DOHH2 (cell line): ENCODE results near the gene NAV2.

Experiments
- H3F3A ChIP-seq: fragments of 200-600 bp; sonication (generic), shearing (Covaris generic); 2 replicates; pipeline ENCODE4 v1.6.0; 2016; ENCODE audit warnings: antibody characterized with exemption, mild to moderate bottlenecking; ENCODE audit not compliant: control insufficient read depth, insufficient read depth
- H3K27ac ChIP-seq: fragments of 200-600 bp; sonication (generic); 2 replicates; pipeline ENCODE4 v1.5.1; 2014; ENCODE audit warnings: low read depth, mild to moderate bottlenecking, low read length, moderate library complexity
- H3K27me3 ChIP-seq: fragments of 200-600 bp; sonication (generic); 2 replicates; pipeline ENCODE4 v1.6.1; 2014; ENCODE audit warnings: mild to moderate bottlenecking, low read length, mixed read lengths; ENCODE audit not compliant: control insufficient read depth
- H3K36me3 ChIP-seq: fragments of 200-600 bp; sonication (generic); 2 replicates; pipeline ENCODE4 v1.6.1; 2014; ENCODE audit warnings: mild to moderate bottlenecking, low read length, moderate library complexity, mixed read lengths; ENCODE audit not compliant: control insufficient read depth
- H3K4me1 ChIP-seq: fragments of 200-600 bp; sonication (generic); 2 replicates; pipeline ENCODE4 v1.6.1; 2014; ENCODE audit warnings: mild to moderate bottlenecking, low read length, mixed read lengths; ENCODE audit not compliant: control insufficient read depth
- H3K4me2 ChIP-seq: fragments of 200-600 bp; sonication (generic); 2 replicates; pipeline ENCODE4 v1.6.0; 2014; ENCODE audit warnings: mild to moderate bottlenecking, low read length, moderate library complexity
- H3K4me3 ChIP-seq: fragments of 200-600 bp; sonication (generic); 2 replicates; pipeline ENCODE4 v1.5.1; 2014; ENCODE audit warnings: mild to moderate bottlenecking, low read length, mixed read lengths
- H3K79me2 ChIP-seq: fragments of 200-600 bp; sonication (generic); 2 replicates; pipeline ENCODE4 v1.6.1; 2014; ENCODE audit warnings: mild to moderate bottlenecking, low read length, mixed read lengths; ENCODE audit not compliant: control insufficient read depth
- H3K9me2 ChIP-seq: fragments of 200-600 bp; sonication (generic); replicated peaks from 2 replicates; pipeline ENCODE4 v1.6.1; 2014; ENCODE audit warnings: mild to moderate bottlenecking, low read length, mixed read lengths; ENCODE audit not compliant: control insufficient read depth
- H3K9me3 ChIP-seq: fragments of 200-600 bp; sonication (generic); 2 replicates; pipeline ENCODE4 v1.6.1; 2014; ENCODE audit warnings: antibody characterized with exemption, low read length, mixed read lengths; ENCODE audit not compliant: control insufficient read depth, insufficient read depth
- H4K20me1 ChIP-seq: fragments of 200-600 bp; sonication (generic); 2 replicates; pipeline ENCODE4 v1.6.0; 2014; ENCODE audit warnings: low read depth, mild to moderate bottlenecking, antibody characterized with exemption, low read length, moderate library complexity; ENCODE audit not compliant: control insufficient read depth, insufficient read depth
- EZH2phosphoT487 ChIP-seq: fragments of 200-600 bp; sonication (generic); IDR thresholded peaks from 2 replicates; pipeline ENCODE4 v1.6.1; 2017; ENCODE audit warnings: borderline replicate concordance, mild to moderate bottlenecking, antibody characterized with exemption, low read length, moderate library complexity, mixed read lengths
- TF ChIP-seq, protein P1 (sequence below): fragments of 200-600 bp; sonication (generic); IDR thresholded peaks from one replicate; pipeline ENCODE4 v1.5.1; 2014; ENCODE audit warnings: antibody characterized with exemption, mild to moderate bottlenecking, low read depth, low read length; ENCODE audit not compliant: poor library complexity, severe bottlenecking

NAV2 gene

DNA sequence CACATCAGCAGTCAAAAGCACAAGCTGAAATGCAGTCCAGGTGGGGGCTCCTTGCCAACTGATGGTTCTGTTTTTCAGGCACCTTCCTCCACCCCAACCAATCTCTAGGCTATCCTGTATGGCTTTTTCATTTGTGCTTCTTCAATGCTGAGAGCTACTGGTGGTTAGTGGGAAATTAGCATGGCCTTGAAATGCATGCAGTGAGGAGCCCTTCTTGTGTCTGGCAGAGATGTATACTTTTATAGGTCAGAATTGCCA, 167.4 kb downstream of the NAV2 start:
- Histone ChIP-seq H3K4me1 (no peaks in the 10 kb centered on the region), H3K4me2 (no peak overlapping the region), H3K79me2 (no peaks in the 10 kb centered on the region), H3K36me3 (no peaks in the 10 kb centered on the region), H4K20me1 (no peaks in the 10 kb centered on the region), H3K27me3 (no peaks in the 10 kb centered on the region), H3K27ac (no peak overlapping the region), H3K4me3 (no peak overlapping the region), H3K9me3 (no peaks in the 10 kb centered on the region), H3K9me2 (no peaks in the 10 kb centered on the region), H3F3A (no peaks in the 10 kb centered on the region)
- no peak for TF ChIP-seq EZH2phosphoT487
- TF ChIP-seq, protein P1, sequence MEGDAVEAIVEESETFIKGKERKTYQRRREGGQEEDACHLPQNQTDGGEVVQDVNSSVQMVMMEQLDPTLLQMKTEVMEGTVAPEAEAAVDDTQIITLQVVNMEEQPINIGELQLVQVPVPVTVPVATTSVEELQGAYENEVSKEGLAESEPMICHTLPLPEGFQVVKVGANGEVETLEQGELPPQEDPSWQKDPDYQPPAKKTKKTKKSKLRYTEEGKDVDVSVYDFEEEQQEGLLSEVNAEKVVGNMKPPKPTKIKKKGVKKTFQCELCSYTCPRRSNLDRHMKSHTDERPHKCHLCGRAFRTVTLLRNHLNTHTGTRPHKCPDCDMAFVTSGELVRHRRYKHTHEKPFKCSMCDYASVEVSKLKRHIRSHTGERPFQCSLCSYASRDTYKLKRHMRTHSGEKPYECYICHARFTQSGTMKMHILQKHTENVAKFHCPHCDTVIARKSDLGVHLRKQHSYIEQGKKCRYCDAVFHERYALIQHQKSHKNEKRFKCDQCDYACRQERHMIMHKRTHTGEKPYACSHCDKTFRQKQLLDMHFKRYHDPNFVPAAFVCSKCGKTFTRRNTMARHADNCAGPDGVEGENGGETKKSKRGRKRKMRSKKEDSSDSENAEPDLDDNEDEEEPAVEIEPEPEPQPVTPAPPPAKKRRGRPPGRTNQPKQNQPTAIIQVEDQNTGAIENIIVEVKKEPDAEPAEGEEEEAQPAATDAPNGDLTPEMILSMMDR: no peak

- H3K27me3 ChIP-seq: no peaks in the 10 kb centered on the region
- no peaks in the 10 kb centered on the region for H3K9me3 ChIP-seq
- H3K9me2 ChIP-seq: no peaks in the 10 kb centered on the region
- H3K4me1 ChIP-seq: no peaks in the 10 kb centered on the region
- no peak for TF ChIP-seq EZH2phosphoT487
- H3K36me3 ChIP-seq: no peaks in the 10 kb centered on the region
- no peaks in the 10 kb centered on the region for H4K20me1 ChIP-seq
- H3K4me3 ChIP-seq: no peak overlapping the region
- H3K79me2 ChIP-seq: no peaks in the 10 kb centered on the region
- no peaks in the 10 kb centered on the region for H3F3A ChIP-seq
- no peak overlapping the region for H3K4me2 ChIP-seq
- no peak overlapping the region for H3K27ac ChIP-seq
Observed at GRCh38 chr11:19881177-19881576, 168.5 kb downstream of the NAV2 start.

DNA sequence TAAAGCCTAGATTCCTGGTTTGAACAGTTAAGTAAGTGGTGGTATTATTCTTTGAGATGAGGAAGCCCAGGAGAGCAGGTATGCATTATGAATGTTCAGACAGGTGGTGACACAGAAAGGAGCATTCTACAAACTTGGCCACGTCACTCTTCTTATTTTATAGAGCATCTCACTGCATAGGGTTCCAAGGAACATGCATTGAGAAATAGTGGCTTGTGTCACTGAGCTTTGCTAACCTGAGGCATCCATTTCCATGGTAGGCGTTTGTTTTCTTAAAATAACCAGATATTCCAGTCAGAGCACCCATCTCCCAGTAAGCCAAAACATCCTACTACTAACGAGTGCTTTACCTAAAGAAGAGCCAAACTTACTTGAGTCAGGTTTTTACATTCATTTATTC, 169.7 kb downstream of the NAV2 start:
- TF ChIP-seq, protein P1: no peak
- TF ChIP-seq EZH2phosphoT487: no peak
- no peaks in the 10 kb centered on the region for H3K79me2 ChIP-seq
- no peaks in the 10 kb centered on the region for H3K9me2 ChIP-seq
- no peak overlapping the region for H3K4me3 ChIP-seq
- H3F3A ChIP-seq: no peaks in the 10 kb centered on the region
- no peaks in the 10 kb centered on the region for H3K27me3 ChIP-seq
- H3K36me3 ChIP-seq: no peaks in the 10 kb centered on the region
- no peak overlapping the region for H3K27ac ChIP-seq
- H3K4me2 ChIP-seq: no peak overlapping the region
- H3K4me1 ChIP-seq: no peaks in the 10 kb centered on the region
- H4K20me1 ChIP-seq: no peaks in the 10 kb centered on the region
- no peaks in the 10 kb centered on the region for H3K9me3 ChIP-seq

- no peaks in the 10 kb centered on the region for H3K79me2 ChIP-seq
- H4K20me1 ChIP-seq: no peaks in the 10 kb centered on the region
- no peaks in the 10 kb centered on the region for H3K27me3 ChIP-seq
- TF ChIP-seq EZH2phosphoT487: no peak
- TF ChIP-seq, protein P1: no peak
- no peak overlapping the region for H3K4me2 ChIP-seq
- H3K36me3 ChIP-seq: no peaks in the 10 kb centered on the region
- no peaks in the 10 kb centered on the region for H3K9me3 ChIP-seq
- H3K27ac ChIP-seq: no peak overlapping the region
- no peaks in the 10 kb centered on the region for H3F3A ChIP-seq
- H3K4me1 ChIP-seq: no peaks in the 10 kb centered on the region
- H3K9me2 ChIP-seq: no peaks in the 10 kb centered on the region
- H3K4me3 ChIP-seq: no peak overlapping the region
Observed at GRCh38 chr11:19886498-19886897, 173.9 kb downstream of the NAV2 start.
